ENCODE results near the gene RPH3AL. TPM values are rescaled to one million over a fixed set of nuclear protein-coding genes. Genes with fewer than 3 reads are reported as not detected.

The RPH3AL gene
- total RNA-seq, 6 experiments from 2014 or later = 17.6 to 74.0 (median 25.7) TPM

DNA sequence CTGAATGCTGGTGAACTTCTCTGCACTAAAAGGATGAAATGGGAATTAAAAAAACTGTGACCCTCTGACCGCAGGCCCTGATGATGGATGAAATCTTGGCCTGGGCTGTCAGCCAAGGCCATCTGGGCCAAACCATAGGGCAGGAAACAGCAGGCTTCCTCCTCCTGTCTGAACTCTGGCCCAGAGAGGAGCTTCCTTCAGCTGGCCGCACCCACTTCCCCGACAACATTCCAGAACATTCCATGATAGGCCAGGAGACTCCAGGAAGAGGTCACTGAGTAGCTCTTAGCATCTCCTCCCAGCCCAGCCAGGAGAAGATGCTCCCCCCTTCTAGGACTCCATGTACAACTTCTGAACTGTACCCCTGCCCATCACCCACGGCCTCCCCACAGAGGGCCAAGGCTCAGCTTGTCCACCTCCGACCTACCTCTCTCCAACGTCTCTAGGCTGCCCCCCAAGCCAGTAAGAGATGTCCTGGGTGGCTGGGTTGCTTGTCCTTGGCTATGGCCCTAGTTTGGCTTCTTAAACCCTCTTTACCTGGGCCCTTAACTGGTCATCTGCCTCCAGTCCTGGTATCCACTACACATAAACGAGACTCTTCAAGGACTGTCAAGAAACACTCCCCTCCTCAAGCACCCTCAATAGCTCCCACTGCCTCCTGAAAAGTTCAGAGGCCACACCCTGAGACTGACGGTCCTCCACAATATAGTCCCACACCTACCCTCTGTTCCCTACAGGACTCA is 1.7 kb downstream of the RPH3AL start:
- Histone ChIP-seq H3K4me3 (peak overlapping the region in 1 of 3 donors; percentile 56), H3K4me1 (peaks cover 0 to 73% (median 32%) of the 10 kb centered on the region in 4 donors), H3K36me3 (no peaks in the 10 kb centered on the region), H3K27me3 (no peaks in the 10 kb centered on the region), H3K9me3 (no peaks in the 10 kb centered on the region), H3K27ac (peak overlapping the region; percentile 88 to 96 (median 93))
- TF ChIP-seq, protein P1, sequence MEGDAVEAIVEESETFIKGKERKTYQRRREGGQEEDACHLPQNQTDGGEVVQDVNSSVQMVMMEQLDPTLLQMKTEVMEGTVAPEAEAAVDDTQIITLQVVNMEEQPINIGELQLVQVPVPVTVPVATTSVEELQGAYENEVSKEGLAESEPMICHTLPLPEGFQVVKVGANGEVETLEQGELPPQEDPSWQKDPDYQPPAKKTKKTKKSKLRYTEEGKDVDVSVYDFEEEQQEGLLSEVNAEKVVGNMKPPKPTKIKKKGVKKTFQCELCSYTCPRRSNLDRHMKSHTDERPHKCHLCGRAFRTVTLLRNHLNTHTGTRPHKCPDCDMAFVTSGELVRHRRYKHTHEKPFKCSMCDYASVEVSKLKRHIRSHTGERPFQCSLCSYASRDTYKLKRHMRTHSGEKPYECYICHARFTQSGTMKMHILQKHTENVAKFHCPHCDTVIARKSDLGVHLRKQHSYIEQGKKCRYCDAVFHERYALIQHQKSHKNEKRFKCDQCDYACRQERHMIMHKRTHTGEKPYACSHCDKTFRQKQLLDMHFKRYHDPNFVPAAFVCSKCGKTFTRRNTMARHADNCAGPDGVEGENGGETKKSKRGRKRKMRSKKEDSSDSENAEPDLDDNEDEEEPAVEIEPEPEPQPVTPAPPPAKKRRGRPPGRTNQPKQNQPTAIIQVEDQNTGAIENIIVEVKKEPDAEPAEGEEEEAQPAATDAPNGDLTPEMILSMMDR (IDR thresholded peaks at IDR 0.05) = no peak
- no peak for TF ChIP-seq POLR2A (IDR thresholded peaks at IDR 0.05)
- WGBS (ENCODE audit: insufficient coverage, low coverage, low lambda C conversion rate, missing lambda C conversion rate) = 30% methylated on average over 6 of the region's 8 CpGs
- peak; percentile 88 to 95 (median 91) for DNase-seq
- peak; percentile 62 to 70 (median 66) for ATAC-seq
- intact Hi-C loops (cut with DNase I) = no loop called here

DNA sequence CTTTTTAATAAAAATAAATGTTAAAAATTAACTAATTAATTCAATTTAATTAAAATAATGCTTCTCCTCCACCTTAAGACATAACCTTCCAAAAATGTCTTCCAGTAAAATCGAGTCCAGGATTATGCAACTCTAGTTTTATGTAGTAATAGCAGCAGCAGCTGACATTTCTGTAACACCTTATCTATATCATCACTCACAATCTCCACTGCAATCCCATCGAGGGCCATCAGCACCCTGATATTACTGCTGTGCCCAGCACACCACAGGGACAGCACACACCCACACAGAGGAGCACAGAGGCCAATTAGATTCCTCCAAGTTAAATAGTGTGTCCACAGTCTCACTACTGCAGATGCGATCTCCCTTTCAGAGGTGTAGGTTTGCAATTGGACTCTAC is 2.9 kb downstream of the RPH3AL start:
- TF ChIP-seq POLR2A (IDR thresholded peaks at IDR 0.05) = no peak
- TF ChIP-seq, protein P1 (IDR thresholded peaks at IDR 0.05) = no peak
- ATAC-seq (peak in 3 of 4 donors; percentile 7 to 16 (median 13)), DNase-seq (peak in 2 of 3 donors; percentile 31 to 60)
- H3K27me3 ChIP-seq = no peaks in the 10 kb centered on the region
- peaks cover 0 to 71% (median 32%) of the 10 kb centered on the region in 4 donors for H3K4me1 ChIP-seq
- H3K27ac ChIP-seq = peak overlapping the region; percentile 25 to 96 (median 93)
- H3K4me3 ChIP-seq = no peak overlapping the region
- no peaks in the 10 kb centered on the region for H3K9me3 ChIP-seq
- intact Hi-C loops (cut with DNase I) = no loop called here
- 13% methylated on average over 3 of the region's 3 CpGs for WGBS (ENCODE audit: insufficient coverage, low coverage, low lambda C conversion rate, missing lambda C conversion rate)
- H3K36me3 ChIP-seq = no peaks in the 10 kb centered on the region

DNA sequence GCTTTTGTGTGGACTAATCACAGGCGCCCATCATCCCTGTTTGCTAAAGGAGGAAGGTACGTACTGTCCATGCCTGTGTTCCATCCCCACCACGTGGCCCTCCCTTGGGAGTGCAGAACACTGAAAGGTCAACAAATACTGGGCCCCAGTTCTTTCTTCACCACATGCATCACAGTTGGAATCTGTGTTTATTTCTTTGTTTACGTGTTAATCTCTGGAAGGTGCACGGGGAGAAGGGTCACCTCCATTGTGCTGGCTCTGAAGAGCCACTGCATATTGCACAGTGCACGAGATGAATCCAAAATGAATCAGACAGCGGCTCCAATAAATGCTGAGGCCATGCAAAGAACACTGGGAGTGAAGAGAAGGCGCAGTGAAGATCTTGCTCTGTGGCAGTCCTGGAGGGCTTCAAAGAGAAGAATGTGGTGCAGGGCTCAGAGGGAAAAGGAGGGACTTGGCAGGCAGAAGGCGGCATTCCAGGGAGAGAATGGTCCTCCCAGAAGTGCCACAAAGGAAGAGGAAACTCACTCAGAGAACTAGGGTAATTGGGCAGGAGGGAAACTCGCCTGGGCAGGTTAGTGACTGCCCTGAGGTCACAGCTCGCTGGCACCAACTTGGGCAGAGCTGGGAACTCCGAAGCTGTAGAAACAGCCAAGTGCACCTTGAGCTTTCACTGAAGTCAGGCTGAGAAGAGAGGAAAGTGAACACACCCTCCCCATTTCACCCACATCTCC is 3.7 kb downstream of the RPH3AL start:
- no peaks in the 10 kb centered on the region for H3K27me3 ChIP-seq
- TF ChIP-seq, protein P1 (IDR thresholded peaks at IDR 0.05) = peak in 1 of 4 donors; percentile 37
- TF ChIP-seq POLR2A (IDR thresholded peaks at IDR 0.05) = no peak
- peak overlapping the region; percentile 25 to 96 (median 93) for H3K27ac ChIP-seq
- ATAC-seq (peak; percentile 52 to 70 (median 66)), DNase-seq (peak; percentile 73 to 92 (median 88))
- H3K36me3 ChIP-seq = no peaks in the 10 kb centered on the region
- no peak overlapping the region for H3K4me3 ChIP-seq
- H3K4me1 ChIP-seq = peaks cover 0 to 62% (median 30%) of the 10 kb centered on the region in 4 donors
- intact Hi-C loops (cut with DNase I) = no loop called here
- WGBS (ENCODE audit: insufficient coverage, low coverage, low lambda C conversion rate, missing lambda C conversion rate) = 29% methylated on average over 10 of the region's 12 CpGs
- no peaks in the 10 kb centered on the region for H3K9me3 ChIP-seq

DNA sequence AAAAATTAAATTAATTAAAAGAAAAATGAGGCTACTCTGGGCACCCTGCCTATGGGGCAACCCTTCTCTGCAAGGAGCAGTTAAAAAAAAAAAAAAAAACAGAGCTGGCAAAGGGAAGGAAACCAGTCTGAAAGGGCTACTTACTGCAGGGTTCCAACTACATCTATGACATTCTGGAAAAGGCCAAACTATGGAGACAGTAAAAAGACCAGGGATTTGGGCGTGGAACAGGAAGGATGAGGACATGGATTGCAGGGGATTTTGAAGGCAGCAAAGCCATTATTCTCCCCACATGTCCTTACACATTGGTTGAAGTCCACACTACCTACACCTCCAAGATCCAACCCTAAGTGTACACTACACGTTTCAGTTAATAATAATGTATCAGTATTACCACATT is 4.6 kb downstream of the RPH3AL start:
- DNase-seq = peak in 1 of 3 donors; percentile 22
- Histone ChIP-seq H3K4me3 (no peak overlapping the region), H3K9me3 (no peaks in the 10 kb centered on the region), H3K27ac (peak overlapping the region in 2 of 3 donors; percentile 93 to 96), H3K36me3 (no peaks in the 10 kb centered on the region), H3K4me1 (peaks cover 0 to 54% (median 27%) of the 10 kb centered on the region in 4 donors), H3K27me3 (no peaks in the 10 kb centered on the region)
- WGBS (ENCODE audit: insufficient coverage, low coverage, low lambda C conversion rate, missing lambda C conversion rate) = 28% methylated on average over 2 of the region's 2 CpGs
- no peak for ATAC-seq
- intact Hi-C loops (cut with DNase I) = no loop called here
- TF ChIP-seq POLR2A (IDR thresholded peaks at IDR 0.05) = no peak
- TF ChIP-seq, protein P1 (IDR thresholded peaks at IDR 0.05) = no peak

All from right lobe of liver (tissue), 6 donors.